Activated CD8-positive, alpha-beta T cell treated with anti-CD3 and anti-CD28 coated beads for 36 hours (primary cell): ENCODE measurements around the gene PPIL6. TPM values are rescaled to one million over a fixed set of nuclear protein-coding genes. Genes with fewer than 3 reads are reported as not detected.

Experiments
- ATAC-seq: fragments of 200-7000 bp; cut with Tn5 transposase; one replicate; pipeline ENCODE4 v1.10.0; 2021; ENCODE audit warnings: mild to moderate bottlenecking, moderate library complexity
- CTCF ChIA-PET: fragments of 350-600 bp; sonication (Branson Sonifier 250); formaldehyde crosslinking; loops from one replicate; lab custom pipeline; 2021; ENCODE audit warnings: antibody characterized with exemption; lab: Charles Lee
- POLR2A ChIA-PET: fragments of 350-600 bp; sonication (Branson Sonifier 250); formaldehyde crosslinking; loops from one replicate; lab custom pipeline; 2021; ENCODE audit warnings: antibody characterized with exemption; lab: Charles Lee
- DNase-seq: peaks from one replicate; pipeline ENCODE4 v3.0.0-alpha.2; 2020
- H3K27ac Mint-ChIP-seq: one replicate; pipeline ENCODE4 v1.8.0; 2021; ENCODE audit warnings: mild to moderate bottlenecking, mixed read lengths
- H3K27me3 Mint-ChIP-seq: one replicate; pipeline ENCODE4 v1.8.0; 2021; ENCODE audit warnings: mixed read lengths
- H3K36me3 Mint-ChIP-seq: one replicate; pipeline ENCODE4 v1.8.0; 2021; ENCODE audit warnings: low read depth, mixed read lengths
- H3K4me1 Mint-ChIP-seq: one replicate; pipeline ENCODE4 v1.8.0; 2021; ENCODE audit warnings: low read depth, mixed read lengths
- H3K4me3 Mint-ChIP-seq: one replicate; pipeline ENCODE4 v1.8.0; 2021; ENCODE audit warnings: mild to moderate bottlenecking, moderate library complexity, mixed read lengths
- H3K9me3 Mint-ChIP-seq: one replicate; pipeline ENCODE4 v1.8.0; 2021; ENCODE audit warnings: mixed read lengths
- intact Hi-C: fragments of 100-400 bp; cut with micrococcal nuclease; formaldehyde crosslinking; loops from one replicate; pipeline ENCODE4 v1.10.0; 2022
- total RNA-seq, 2 experiments: library from RNA; stranded (reverse); gene quantifications; one replicate each; pipeline ENCODE4 v1.2.3, GENCODE V29; 2021
- TF ChIP-seq, protein P1 (sequence below): fragments of 200-600 bp; IDR thresholded peaks from one replicate; pipeline ENCODE4 v1.8.0; 2022; ENCODE audit warnings: antibody characterized with exemption, mild to moderate bottlenecking

Gene PPIL6
- total RNA-seq, 2 experiments from 2014 or later: 0.27 to 0.38 TPM

DNA sequence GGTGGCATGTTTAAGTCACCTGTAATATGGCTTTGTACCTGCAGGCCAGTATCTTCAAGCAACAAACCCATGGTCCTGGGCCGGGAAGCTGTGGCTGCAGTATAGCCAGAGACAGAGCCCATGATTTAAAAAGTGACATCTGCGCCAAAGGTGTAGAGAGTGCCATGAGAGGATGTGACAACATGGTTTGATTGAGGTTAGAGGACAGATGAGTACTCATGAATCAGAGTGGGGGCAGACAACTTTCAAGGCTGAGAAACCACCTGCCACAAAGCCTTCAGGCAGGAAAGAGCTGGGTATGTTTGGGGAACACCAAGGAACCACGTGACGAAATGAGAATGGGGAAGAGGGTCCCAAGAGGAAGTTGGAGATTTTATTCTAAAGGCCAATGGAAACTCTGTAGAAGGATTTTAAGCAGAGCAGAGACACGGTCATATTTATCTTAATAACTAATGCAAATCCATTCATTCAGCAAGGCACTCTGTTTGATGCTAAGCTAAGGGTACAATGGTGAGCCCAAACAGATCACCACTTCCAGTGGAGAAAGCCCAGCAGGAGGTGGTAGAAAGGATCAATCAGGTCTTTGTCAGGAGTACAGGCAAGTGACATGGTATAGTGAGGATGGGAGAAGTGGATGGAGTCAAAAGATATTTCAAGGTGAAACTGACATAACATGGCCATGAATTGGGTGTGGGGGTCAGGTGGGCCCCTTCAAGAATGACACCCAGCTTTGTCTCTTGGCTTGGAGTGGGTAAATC, 18.5 kb upstream of the PPIL6 start:
- DNase-seq (peak; percentile 69), ATAC-seq (peak; percentile 66)
- intact Hi-C loops: no loop called here
- no peak overlapping the region for H3K4me3 Mint-ChIP-seq
- peak overlapping the region; percentile 74 for H3K27ac Mint-ChIP-seq
- TF ChIP-seq, protein P1, sequence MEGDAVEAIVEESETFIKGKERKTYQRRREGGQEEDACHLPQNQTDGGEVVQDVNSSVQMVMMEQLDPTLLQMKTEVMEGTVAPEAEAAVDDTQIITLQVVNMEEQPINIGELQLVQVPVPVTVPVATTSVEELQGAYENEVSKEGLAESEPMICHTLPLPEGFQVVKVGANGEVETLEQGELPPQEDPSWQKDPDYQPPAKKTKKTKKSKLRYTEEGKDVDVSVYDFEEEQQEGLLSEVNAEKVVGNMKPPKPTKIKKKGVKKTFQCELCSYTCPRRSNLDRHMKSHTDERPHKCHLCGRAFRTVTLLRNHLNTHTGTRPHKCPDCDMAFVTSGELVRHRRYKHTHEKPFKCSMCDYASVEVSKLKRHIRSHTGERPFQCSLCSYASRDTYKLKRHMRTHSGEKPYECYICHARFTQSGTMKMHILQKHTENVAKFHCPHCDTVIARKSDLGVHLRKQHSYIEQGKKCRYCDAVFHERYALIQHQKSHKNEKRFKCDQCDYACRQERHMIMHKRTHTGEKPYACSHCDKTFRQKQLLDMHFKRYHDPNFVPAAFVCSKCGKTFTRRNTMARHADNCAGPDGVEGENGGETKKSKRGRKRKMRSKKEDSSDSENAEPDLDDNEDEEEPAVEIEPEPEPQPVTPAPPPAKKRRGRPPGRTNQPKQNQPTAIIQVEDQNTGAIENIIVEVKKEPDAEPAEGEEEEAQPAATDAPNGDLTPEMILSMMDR: no peak
- no peaks in the 10 kb centered on the region for H3K27me3 Mint-ChIP-seq
- H3K4me1 Mint-ChIP-seq: peaks cover 70% of the 10 kb centered on the region
- peaks cover 3% of the 10 kb centered on the region for H3K9me3 Mint-ChIP-seq
- CTCF ChIA-PET: interaction anchor here (1.2 to 2.2 kb wide), 3 partner anchors 10 to 77 kb away, joined by 4 to 7 read pairs (median 7); partner anchors contain the start of genes CD164, PPIL6 and SMPD2
- H3K36me3 Mint-ChIP-seq: peaks cover 32% of the 10 kb centered on the region
- POLR2A ChIA-PET: interaction anchor here (0.7 to 8.3 kb wide), 5 partner anchors 10 to 77 kb away, joined by 3 to 119 read pairs (median 4); partner anchors contain the start of genes CD164, PPIL6 and SMPD2

DNA sequence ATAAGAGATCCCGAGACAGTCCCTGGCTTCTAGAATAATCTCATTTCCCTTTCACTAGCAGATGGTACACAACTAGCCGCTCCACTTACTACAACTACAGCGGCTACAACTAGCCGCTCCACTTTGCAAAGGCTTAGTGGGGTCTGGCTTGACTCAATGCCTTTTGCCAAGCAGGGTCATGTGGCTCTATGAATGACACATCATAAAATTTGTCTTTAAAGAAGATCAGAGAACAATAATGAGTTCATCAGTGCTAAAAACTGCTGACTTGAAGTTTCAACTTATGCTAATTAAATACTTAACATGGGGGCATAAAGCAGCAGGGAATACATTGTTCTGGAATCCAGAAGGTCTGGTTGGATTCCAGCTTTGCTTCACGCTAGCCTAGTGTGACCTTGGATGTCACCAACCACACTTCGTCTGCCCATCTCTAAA, 17.2 kb upstream of the PPIL6 start:
- H3K27ac Mint-ChIP-seq: peak overlapping the region; percentile 12
- TF ChIP-seq, protein P1: no peak
- ChIA-PET POLR2A (interaction anchor here (2.7 to 8.3 kb wide), 3 partner anchors 14 to 75 kb away, joined by 13 to 119 read pairs (median 39); partner anchors contain the start of genes CD164, PPIL6, SMPD2 and ZBTB24), CTCF (interaction anchor here (0.9 to 2.3 kb wide), 4 partner anchors 16 to 269 kb away, joined by 3 to 11 read pairs (median 6); partner anchors contain the start of genes CD164 and ZBTB24)
- peaks cover 76% of the 10 kb centered on the region for H3K4me1 Mint-ChIP-seq
- peaks cover 3% of the 10 kb centered on the region for H3K9me3 Mint-ChIP-seq
- no peak overlapping the region for H3K4me3 Mint-ChIP-seq
- DNase-seq (no peak), ATAC-seq (no peak)
- no peaks in the 10 kb centered on the region for H3K27me3 Mint-ChIP-seq
- H3K36me3 Mint-ChIP-seq: peaks cover 24% of the 10 kb centered on the region
- intact Hi-C loops: no loop called here

DNA sequence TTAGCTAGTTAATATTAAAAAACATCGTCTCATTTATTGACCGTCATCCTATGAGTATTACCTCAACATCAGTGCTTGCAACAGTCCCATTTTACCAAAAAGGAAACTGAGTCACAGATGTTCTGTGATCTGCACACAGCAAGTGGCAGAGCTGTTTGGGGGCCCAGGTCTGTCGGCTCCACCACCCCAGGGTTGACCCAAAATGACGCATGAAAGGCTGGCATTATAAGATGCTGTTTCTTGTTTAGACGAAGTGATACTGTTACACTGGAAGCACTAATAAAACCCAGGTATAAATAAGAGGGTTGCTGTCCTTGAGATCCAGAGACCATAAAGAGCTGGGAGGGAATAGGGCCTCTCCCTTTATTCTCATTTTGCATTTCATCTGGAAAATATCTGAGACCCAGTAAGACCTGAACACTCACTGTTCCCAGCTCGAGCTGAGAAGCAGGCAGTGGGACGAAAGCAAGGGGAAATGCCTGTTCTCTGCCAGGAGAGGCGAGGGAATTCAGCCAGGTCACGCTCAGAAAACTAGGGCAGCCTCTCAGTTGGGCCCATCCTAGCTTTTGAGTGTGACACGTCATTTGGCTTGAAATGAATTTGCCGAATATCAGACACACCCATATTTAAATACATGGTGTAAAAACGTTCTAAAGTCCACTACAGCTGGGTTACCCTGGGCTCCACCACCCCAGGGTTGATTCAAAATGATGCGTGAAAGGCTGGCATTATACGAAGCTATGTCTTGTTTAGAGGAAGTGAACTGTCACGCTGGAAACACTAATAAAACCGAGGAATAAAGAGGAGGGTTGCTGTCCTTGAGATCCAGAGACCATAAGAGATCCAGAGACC, 16.5 kb upstream of the PPIL6 start:
- peak overlapping the region; percentile 12 for H3K27ac Mint-ChIP-seq
- ATAC-seq (no peak), DNase-seq (no peak)
- no peak overlapping the region for H3K4me3 Mint-ChIP-seq
- CTCF ChIA-PET: interaction anchor here (1.0 to 2.3 kb wide), 10 partner anchors 12 to 268 kb away, joined by 3 to 11 read pairs (median 6); partner anchors contain the start of genes CD164, PPIL6, SMPD2 and ZBTB24
- H3K9me3 Mint-ChIP-seq: peaks cover 2% of the 10 kb centered on the region
- intact Hi-C loops: no loop called here
- H3K4me1 Mint-ChIP-seq: peaks cover 73% of the 10 kb centered on the region
- POLR2A ChIA-PET: interaction anchor here (1.1 to 8.3 kb wide), 4 partner anchors 9 to 74 kb away, joined by 5 to 119 read pairs (median 26); partner anchors contain the start of genes CD164, PPIL6, SMPD2 and ZBTB24
- TF ChIP-seq, protein P1: no peak
- H3K27me3 Mint-ChIP-seq: no peaks in the 10 kb centered on the region
- H3K36me3 Mint-ChIP-seq: peaks cover 17% of the 10 kb centered on the region

DNA sequence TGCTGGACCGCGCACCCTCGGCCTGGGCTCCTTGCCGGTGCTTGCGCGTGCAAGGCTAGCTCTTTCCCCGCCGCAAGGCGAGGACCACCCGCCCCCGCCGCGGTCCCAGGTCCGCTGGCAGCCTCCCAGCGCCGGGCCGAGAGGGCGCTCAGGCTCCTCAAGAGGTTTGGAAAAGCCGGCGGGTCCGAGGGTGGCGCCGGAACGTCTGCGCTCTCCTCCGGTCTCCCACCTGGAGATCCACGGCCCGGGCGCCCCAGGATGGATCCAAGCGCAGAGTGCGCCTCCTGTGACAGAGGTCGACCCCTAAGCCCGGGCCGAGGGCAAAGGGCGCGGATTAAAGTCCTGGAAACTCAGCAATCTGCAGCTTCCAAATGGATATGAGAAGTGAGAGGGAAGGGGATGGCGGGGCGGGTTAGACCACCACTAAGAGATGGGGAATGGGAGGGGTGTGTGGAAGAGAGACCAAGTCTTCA, 15.7 kb upstream of the PPIL6 start:
- ChIA-PET CTCF (interaction anchor here (0.7 to 2.3 kb wide), 12 partner anchors 9 to 267 kb away, joined by 3 to 11 read pairs (median 4); partner anchors contain the start of genes CD164, PPIL6, SMPD2 and ZBTB24), POLR2A (interaction anchor here (0.9 to 8.3 kb wide), 8 partner anchors 8 to 83 kb away, joined by 3 to 119 read pairs (median 10); partner anchors contain the start of genes CD164, PPIL6, SMPD2 and ZBTB24)
- no peak for DNase-seq
- intact Hi-C loops: no loop called here
- Mint-ChIP-seq H3K36me3 (peaks cover 11% of the 10 kb centered on the region), H3K4me3 (peak overlapping the region; percentile 90), H3K27me3 (no peaks in the 10 kb centered on the region), H3K4me1 (peaks cover 72% of the 10 kb centered on the region), H3K27ac (no peak overlapping the region), H3K9me3 (no peaks in the 10 kb centered on the region)
- ATAC-seq: no peak
- TF ChIP-seq, protein P1: peak; percentile 1
